Left ventricle myocardium superior (tissue), 1 donor: Measurements from ENCODE around the gene PURB. TPM values are rescaled to one million over a fixed set of nuclear protein-coding genes. Genes with fewer than 3 reads are reported as not detected.
"Not testable (repeated sequence)": the region's sequence is repeated elsewhere in the genome, so short reads cannot be mapped to it uniquely, and the experiment has no call there.

Experiments
- ATAC-seq: fragments of 200-7000 bp; cut with Tn5 transposase; one replicate; pipeline ENCODE4 v1.9.1; 2020; ENCODE audit warnings: mild to moderate bottlenecking, moderate library complexity
- DNase-seq: peaks from one replicate; pipeline ENCODE4 v3.0.0-alpha.2; 2020
- intact Hi-C: fragments of 100-400 bp; cut with micrococcal nuclease; formaldehyde crosslinking; loops from one replicate; pipeline ENCODE4 v1.11.0; 2022
- total RNA-seq: library from RNA; stranded (reverse); fragmentation: NEBNext Ultra II Directional; extraction: Animal tissue kit (Norgen Biotek cat#: 25700); gene quantifications from one replicate; pipeline ENCODE4 v1.2.1, GENCODE V29; 2021
- donor health status: DM: no; HTN: yes; CAD: no; lungs with severe emphysema.

The PURB gene
- total RNA-seq, 1 donor from 2014 or later: 15.7 TPM

DNA sequence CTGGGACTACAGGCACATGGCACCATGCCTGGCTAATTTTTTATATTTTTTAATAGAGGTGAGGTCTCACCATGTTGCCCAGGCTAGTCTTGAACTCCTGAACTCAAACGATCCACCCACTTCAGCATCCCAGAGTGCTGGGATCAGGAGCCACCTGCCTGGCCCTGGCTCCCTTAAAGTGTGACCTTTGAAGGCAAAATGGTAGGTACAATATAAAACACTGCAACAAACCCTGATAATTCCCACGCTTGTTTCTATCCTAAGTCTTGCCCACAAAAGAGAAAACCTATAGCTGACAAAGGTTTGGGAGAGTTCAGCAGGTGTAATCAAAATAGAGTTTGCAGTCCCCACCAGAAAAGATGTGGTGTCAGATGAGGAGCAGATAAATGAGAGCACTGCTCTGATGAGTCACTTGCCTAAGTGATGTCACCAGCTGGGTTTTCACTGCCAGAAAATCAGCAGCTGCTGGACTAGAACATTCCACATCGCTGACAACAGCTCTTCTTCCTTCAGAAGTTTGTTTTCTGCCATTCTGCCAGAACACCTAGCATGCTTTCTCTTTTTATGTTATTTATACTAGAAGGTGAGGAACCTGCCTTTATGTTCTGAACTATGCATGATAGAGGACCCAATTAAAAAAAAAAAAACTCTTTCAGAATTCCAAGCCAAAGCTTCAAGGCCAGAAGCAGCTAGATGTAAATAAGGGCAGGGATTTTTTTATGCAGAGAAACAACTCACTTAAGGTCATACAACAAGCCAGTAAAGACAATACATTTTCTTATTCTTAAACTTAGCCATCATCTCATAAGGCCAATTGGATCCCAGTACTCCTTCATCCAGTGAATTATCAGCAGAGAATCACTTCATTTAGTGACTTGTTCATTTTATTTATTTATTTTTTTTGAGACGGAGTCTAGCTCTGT is 18.0 kb downstream of the PURB start:
- DNase-seq (no peak), ATAC-seq (peak; percentile 68)
- intact Hi-C loops: loop anchor here (10.0 kb wide), 1 partner anchor 57 kb away; no protein-coding TSS in a partner anchor

- ATAC-seq, DNase-seq: not testable (repeated sequence)
- intact Hi-C loops: loop anchor here (10.0 kb wide), 1 partner anchor 63 kb away; no protein-coding TSS in a partner anchor
These were observed 23.4 kb downstream of the PURB start for GRCh38 chr7:44861949-44862348.

GRCh38 chr7:44858161-44858560 is 27.2 kb downstream of the PURB start:
- no peak for ATAC-seq
- intact Hi-C loops: no loop called here
- no peak for DNase-seq

DNA sequence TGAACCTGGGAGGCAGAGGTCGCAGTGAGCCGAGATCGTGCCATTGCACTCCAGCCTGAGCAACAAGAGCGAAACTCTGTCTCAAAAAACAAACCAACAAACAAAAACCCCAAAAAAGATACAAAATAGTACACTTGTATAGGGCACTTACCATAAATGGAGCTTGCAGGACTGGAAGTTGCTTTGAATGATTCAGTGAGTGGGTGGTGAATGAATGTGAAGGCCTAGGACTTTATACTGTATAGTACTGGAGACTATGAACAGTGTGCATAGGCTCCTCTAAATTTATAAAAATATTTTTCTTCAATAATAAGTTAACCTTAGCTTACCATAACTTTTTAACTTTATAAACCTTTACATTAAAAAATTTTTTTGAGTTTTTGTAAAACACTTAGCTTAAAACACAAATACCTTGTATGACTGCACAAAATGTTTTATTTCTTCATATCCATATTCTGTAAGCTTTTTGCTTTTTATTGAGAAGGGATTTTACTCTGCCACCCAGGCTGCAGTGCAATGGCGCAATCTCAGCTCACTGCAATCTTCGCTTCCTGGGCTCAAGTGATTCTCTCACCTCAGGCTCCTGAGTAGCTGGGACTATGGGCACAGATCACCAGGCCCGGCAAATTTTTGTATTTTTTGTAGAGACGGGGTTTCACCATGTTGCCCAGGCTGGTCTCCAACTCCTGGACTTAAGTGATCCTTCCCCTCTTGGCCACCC is 30.5 kb downstream of the PURB start:
- DNase-seq: no peak
- intact Hi-C loops: no loop called here
- ATAC-seq: no peak

DNA sequence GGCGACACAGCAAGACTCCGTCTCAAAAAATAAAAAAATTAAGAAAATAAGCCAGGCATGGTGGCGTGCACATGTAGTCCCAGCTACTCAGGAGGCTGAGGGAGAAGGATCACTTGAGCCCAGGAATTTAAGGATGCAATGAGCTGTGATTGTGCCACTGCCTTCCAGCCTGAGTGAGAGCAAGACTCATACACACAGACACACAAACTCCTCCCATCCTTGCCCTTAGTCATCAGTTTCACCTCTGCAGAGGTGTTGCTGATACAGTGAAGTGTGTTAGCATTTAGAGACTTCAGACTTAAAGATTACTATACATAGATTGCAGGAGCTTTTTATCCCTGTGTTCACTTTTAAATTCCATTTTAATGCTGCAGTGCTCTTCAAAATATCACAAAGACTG is 31.9 kb downstream of the PURB start:
- DNase-seq (no peak), ATAC-seq (no peak)
- intact Hi-C loops: no loop called here

DNA sequence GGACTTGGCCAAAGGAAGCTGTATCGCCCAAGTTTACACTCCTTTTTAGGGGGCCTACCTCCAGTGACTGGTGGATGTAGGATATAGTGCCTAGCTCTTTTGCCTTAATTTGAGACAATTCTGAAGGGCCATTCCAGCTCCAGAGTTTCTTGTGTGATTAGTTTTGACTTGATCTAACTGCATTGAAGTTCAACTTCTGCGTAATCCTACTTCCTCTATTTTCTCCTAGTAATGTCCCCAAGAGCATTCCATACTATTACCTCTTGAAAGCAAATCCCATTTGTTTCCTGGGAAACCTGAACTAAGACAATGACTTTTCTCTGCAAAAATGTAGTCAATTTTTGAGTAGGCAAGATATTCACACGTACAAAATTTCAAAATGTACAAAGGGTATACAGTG is 32.7 kb downstream of the PURB start:
- DNase-seq (no peak), ATAC-seq (no peak)
- intact Hi-C loops: no loop called here

DNA sequence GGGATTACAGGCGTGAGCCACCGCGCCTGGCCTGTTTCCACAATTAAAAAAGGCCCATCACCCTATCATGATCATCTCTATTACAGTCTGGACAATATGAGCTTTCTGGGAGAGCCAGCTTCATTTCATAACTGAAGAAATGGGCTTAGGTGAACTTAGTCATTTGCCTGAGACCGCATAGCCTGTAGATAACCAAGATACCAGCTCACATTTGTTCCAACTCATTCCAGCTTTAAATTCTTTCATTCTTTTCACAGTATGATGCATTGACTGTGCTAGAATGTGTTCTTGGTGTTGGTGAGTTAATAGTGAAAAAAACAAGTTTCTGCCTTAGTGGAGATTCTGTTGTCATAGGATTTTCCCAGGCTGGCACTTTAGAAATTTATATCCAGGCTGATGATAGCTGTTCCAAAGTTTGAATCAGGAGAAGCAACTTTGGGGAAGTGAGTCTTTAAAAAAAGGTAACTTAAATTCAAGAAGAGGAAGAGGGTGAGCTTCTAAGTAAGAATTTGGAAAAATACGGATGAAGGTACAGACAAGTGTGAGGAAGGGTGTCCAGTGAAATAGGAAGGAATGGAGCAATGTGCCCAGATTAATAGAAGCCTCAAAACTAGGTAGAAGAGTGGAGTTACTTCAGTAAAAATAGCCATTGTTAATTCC is 35.3 kb downstream of the PURB start:
- ATAC-seq (no peak), DNase-seq (no peak)
- intact Hi-C loops: loop anchor here (5.0 kb wide), 1 partner anchor 263 kb away; no protein-coding TSS in a partner anchor

DNA sequence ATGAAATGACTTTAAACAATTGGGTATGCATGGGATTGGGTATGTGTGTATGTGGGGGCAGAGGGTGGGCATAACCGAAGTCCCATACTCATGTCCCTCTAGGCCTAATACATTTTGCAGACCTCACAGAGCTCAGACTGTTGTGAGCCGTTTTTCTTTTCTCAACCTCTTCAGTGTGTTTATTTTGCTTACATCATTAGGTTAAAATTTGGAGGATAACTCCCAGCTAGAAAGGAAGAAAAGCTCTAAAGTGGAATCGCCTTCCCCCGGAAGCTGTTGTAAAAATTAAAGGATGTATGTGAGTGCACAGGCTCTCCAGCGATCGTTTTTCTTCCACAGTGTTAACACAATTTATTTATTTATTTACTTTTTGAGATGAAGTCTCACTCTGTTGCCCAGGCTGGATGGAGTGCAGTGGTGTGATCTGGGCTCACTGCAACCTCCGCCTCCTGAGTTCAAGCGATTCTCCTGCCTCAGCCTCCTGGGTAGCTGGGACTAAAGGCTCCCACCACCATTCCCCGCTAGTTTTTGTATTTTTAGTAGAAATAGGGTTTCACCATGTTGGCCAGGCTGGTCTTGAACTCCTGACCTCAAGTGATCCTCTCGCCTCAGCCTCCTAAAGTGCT is 36.0 kb downstream of the PURB start:
- intact Hi-C loops: loop anchor here (5.0 kb wide), 1 partner anchor 262 kb away; no protein-coding TSS in a partner anchor
- no peak for DNase-seq
- ATAC-seq: no peak

- peak; percentile 95 for ATAC-seq
- intact Hi-C loops: loop anchor here (5.0 kb wide), 1 partner anchor 261 kb away; no protein-coding TSS in a partner anchor
- DNase-seq: peak; percentile 100
These were observed 37.3 kb downstream of the PURB start, which contains the start of gene H2AZ2 for GRCh38 chr7:44847920-44848634. H2AZ2 (minus strand) TSS chr7:44848087; CDS start chr7:44847971, 116 bp downstream.

- ATAC-seq (peak; percentile 79), DNase-seq (peak; percentile 93)
- intact Hi-C loops: loop anchor here (5.0 kb wide), 1 partner anchor 260 kb away; no protein-coding TSS in a partner anchor
These were observed 37.8 kb downstream of the PURB start for GRCh38 chr7:44847509-44847919.

DNA sequence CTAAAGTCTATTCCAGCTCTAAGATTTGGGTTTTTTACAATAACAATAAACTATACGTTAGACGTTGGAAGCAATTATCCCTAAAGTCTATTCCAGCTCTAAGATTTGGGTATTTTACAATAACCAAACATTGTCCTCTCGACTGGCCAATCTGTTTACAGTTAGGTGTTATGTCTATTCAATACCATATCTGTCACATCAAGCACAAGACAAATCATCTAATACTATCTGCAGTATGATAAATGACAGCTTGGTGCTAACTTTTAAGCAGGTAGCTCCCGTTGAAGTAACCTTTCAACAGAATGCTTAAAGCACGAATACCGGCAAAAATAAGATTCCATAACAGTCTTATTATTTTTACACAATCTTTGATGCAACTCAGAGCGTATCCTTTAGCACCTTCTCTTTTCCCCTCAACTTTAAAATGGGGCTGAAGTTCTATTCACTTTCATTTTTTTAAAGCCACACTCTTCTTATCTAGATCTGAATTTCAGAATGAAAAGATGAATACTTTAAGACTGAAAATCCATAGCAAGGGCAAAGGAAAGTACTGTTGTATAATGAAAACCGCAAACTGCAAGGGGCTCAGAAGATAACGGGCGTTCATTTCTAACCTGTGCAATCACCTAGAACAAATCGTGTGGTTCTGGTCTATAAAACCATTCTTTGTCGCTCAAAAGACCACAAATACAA is 38.4 kb downstream of the PURB start:
- ATAC-seq (no peak), DNase-seq (no peak)
- intact Hi-C loops: loop anchor here (5.0 kb wide), 1 partner anchor 260 kb away; no protein-coding TSS in a partner anchor

DNA sequence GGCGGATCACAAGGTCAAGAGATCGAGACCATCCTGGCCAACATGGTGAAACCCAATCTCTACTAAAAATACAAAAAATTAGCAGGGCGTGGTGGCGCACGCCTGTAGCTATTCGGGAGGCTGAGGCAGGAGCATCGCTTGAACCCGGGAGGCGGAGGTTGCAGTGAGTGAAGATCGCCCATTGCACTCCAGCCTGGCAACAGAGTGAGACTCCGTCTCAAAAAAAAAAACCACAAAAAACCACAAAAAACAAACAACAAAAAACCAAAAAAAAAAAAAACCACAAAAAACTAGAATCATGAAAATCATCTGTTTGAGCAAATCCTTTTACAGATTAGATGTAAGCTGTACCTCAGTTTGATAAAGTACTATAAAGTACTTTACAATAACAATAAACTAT is 38.9 kb downstream of the PURB start:
- not testable (repeated sequence) for DNase-seq, ATAC-seq
- intact Hi-C loops: loop anchor here (5.0 kb wide), 1 partner anchor 259 kb away; no protein-coding TSS in a partner anchor

- intact Hi-C loops: loop anchor here (5.0 kb wide), 1 partner anchor 258 kb away; no protein-coding TSS in a partner anchor
- DNase-seq (no peak), ATAC-seq (no peak)
These were observed 39.9 kb downstream of the PURB start for GRCh38 chr7:44845451-44845850.

DNA sequence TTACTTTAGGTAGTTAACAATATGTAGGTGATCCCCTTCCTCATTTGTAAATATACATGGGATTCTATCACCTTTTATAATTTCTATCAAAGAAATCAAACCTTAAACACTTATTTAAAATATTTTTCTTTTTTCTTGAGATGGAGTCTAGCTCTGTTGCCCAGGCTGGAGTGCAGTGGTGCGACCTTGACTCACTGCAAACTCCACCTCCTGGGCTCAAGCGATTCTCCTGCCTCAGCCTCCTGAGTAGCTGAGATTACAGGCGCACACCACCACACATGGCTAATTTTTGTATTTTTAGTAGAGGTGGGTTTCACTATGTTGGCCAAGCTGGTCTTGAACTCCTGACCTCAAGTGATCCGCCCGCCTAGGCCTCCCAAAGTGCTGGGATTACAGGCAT is 41.9 kb downstream of the PURB start:
- intact Hi-C loops, DNase-seq, ATAC-seq: not testable (repeated sequence)

DNA sequence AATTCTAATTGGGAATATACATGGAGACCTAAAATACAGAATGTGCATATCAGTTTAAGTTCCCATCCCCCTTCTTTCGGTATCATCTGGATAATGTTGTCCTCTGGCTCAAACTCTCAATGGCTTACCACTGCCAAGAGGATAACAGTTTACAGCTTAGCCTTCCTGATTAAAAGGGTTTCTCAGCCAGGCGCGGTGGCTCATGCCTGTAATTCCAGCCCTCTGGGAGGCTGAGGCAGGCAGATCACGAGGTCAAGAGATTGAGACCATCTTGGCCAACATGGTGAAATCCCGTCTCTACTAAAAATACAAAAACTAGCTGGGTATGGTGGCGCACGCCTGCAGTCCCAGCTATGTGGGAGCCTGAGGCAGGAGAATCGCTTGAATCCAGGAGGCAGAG is 42.7 kb downstream of the PURB start:
- ATAC-seq: peak; percentile 60
- DNase-seq: peak; percentile 57
- intact Hi-C loops: not testable (repeated sequence)

GRCh38 chr7:44838751-44839150 is 46.6 kb downstream of the PURB start:
- ATAC-seq: no peak
- no peak for DNase-seq
- intact Hi-C loops: no loop called here

DNA sequence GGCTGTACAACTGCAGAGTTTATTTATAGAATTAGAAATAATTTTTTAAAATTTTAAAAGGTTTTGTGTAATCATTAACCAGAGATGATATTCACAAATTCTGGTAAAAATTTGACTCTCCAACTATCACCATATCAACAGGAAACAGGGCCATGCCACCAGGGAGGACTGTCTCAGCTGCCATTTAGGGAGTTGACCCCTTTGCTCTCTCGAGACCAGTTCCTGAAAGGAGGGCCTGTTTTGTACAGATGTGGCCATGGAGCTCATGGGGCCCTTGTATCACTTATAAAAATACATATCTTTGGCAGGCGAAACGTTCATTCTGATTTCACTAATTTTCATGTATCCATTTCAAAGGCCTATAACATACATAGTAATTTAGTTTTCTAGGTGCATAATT is 57.8 kb downstream of the PURB start:
- DNase-seq (no peak), ATAC-seq (no peak)
- intact Hi-C loops: no loop called here
